WTC11 (cell line): ENCODE data around the gene SCAF4.

Experiments used
- AFF4 ChIP-seq: sonication (generic); formaldehyde crosslinking; IDR thresholded peaks from 2 replicates; pipeline ENCODE4 v1.8.1; 2023; ENCODE audit warnings: mild to moderate bottlenecking, missing genetic modification reagents, borderline replicate concordance
- ATF6 ChIP-seq: sonication (generic); formaldehyde crosslinking; IDR thresholded peaks from 2 replicates; pipeline ENCODE4 v1.8.1; 2023; ENCODE audit warnings: mild to moderate bottlenecking, missing genetic modification reagents
- SP1 ChIP-seq: sonication (generic); formaldehyde crosslinking; conservative IDR thresholded peaks from 2 replicates; pipeline ENCODE4 v1.8.1; 2022; ENCODE audit warnings: missing genetic modification reagents
- ZNF121 ChIP-seq: sonication (generic); formaldehyde crosslinking; IDR thresholded peaks from 2 replicates; pipeline ENCODE4 v1.8.0; 2023; ENCODE audit warnings: missing genetic modification reagents
- ZNF317 ChIP-seq: sonication (generic); formaldehyde crosslinking; IDR thresholded peaks from 2 replicates; pipeline ENCODE4 v1.8.1; 2023; ENCODE audit warnings: low read depth, mild to moderate bottlenecking, moderate library complexity, missing genetic modification reagents, borderline replicate concordance
- TF ChIP-seq, protein P1 (sequence below): fragments of 200-600 bp; IDR thresholded peaks from 2 replicates; pipeline ENCODE4 v1.8.0; 2022; ENCODE audit warnings: antibody characterized with exemption
- TF ChIP-seq, protein P2 (sequence below): sonication (generic); formaldehyde crosslinking; IDR thresholded peaks from 2 replicates; pipeline ENCODE4 v1.8.1; 2023; ENCODE audit warnings: mild to moderate bottlenecking, moderate library complexity, missing genetic modification reagents
- TF ChIP-seq, protein P3 (sequence below): sonication (generic); formaldehyde crosslinking; IDR thresholded peaks from 2 replicates; pipeline ENCODE4 v1.8.1; 2023; ENCODE audit warnings: mild to moderate bottlenecking, missing genetic modification reagents, moderate library complexity

DNA sequence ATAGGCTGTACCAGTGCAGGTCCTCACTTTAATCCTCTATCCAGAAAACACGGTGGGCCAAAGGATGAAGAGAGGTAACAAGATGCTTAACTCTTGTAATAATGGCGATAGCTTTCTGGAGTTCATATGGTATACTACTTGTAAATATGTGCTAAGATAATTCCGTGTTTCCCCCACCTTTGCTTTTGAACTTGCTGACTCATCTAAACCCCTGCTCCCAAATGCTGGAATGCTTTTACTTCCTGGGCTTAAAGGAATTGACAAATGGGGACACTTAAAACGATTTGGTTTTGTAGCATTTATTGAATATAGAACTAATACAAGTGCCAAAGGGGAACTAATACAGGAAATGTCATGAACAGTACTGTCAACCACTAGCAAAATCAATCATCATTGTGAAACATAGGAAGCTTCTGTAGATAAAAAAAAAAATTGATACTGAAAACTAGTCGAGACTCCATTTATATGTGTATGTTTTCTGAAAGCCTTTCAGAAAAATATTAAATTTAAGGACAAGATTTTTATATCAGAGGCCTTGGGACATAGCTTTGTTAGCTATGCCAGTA is 65.4 kb downstream of the SCAF4 start:
- TF ChIP-seq, protein P1, sequence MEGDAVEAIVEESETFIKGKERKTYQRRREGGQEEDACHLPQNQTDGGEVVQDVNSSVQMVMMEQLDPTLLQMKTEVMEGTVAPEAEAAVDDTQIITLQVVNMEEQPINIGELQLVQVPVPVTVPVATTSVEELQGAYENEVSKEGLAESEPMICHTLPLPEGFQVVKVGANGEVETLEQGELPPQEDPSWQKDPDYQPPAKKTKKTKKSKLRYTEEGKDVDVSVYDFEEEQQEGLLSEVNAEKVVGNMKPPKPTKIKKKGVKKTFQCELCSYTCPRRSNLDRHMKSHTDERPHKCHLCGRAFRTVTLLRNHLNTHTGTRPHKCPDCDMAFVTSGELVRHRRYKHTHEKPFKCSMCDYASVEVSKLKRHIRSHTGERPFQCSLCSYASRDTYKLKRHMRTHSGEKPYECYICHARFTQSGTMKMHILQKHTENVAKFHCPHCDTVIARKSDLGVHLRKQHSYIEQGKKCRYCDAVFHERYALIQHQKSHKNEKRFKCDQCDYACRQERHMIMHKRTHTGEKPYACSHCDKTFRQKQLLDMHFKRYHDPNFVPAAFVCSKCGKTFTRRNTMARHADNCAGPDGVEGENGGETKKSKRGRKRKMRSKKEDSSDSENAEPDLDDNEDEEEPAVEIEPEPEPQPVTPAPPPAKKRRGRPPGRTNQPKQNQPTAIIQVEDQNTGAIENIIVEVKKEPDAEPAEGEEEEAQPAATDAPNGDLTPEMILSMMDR: no peak
- TF ChIP-seq AFF4 (no peak), ATF6 (CRISPR knock-in tag) (no peak), ZNF121 (CRISPR knock-in tag) (no peak), SP1 (CRISPR knock-in tag) (no peak), ZNF317 (CRISPR knock-in tag) (no peak)
- TF ChIP-seq, protein P2, sequence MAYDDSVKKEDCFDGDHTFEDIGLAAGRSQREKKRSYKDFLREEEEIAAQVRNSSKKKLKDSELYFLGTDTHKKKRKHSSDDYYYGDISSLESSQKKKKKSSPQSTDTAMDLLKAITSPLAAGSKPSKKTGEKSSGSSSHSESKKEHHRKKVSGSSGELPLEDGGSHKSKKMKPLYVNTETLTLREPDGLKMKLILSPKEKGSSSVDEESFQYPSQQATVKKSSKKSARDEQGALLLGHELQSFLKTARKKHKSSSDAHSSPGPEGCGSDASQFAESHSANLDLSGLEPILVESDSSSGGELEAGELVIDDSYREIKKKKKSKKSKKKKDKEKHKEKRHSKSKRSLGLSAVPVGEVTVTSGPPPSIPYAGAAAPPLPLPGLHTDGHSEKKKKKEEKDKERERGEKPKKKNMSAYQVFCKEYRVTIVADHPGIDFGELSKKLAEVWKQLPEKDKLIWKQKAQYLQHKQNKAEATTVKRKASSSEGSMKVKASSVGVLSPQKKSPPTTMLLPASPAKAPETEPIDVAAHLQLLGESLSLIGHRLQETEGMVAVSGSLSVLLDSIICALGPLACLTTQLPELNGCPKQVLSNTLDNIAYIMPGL: no peak
- TF ChIP-seq, protein P3, sequence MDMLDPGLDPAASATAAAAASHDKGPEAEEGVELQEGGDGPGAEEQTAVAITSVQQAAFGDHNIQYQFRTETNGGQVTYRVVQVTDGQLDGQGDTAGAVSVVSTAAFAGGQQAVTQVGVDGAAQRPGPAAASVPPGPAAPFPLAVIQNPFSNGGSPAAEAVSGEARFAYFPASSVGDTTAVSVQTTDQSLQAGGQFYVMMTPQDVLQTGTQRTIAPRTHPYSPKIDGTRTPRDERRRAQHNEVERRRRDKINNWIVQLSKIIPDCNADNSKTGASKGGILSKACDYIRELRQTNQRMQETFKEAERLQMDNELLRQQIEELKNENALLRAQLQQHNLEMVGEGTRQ (CRISPR knock-in tag): no peak
